Sciatic nerve (tissue), 2 donors: ENCODE measurements around the gene HECTD2. TPM values are rescaled to one million over a fixed set of nuclear protein-coding genes. Genes with fewer than 3 reads are reported as not detected.
A peak's percentile ranks its signal among the peaks of the same experiment; 100 is the strongest.
"Not testable (repeated sequence)": the region's sequence is repeated elsewhere in the genome, so short reads cannot be mapped to it uniquely, and the experiment has no call there.

Experiments used
- ATAC-seq: fragments of 200-7000 bp; cut with Tn5 transposase; one replicate; pipeline ENCODE4 v1.9.1; 2020; ENCODE audit warnings: mild to moderate bottlenecking, moderate library complexity
- DNase-seq: peaks from one replicate; pipeline ENCODE4 v3.0.0-alpha.2; 2020; ENCODE audit warnings: low spot score
- intact Hi-C: fragments of 100-400 bp; cut with DNase I; formaldehyde crosslinking; loops from one replicate; pipeline ENCODE4 v1.14.2; 2022
- total RNA-seq: library from RNA; stranded (reverse); fragmentation: NEBNext Ultra II Directional; extraction: Animal tissue kit (Norgen Biotek cat#: 25700); gene quantifications from one replicate; pipeline ENCODE4 v1.2.1, GENCODE V29; 2021
- donor health status: DM: no; HTN: no; CAD: no.
- donor health status: DM: no; HTN: no; CAD: no.

Gene HECTD2, protein sequence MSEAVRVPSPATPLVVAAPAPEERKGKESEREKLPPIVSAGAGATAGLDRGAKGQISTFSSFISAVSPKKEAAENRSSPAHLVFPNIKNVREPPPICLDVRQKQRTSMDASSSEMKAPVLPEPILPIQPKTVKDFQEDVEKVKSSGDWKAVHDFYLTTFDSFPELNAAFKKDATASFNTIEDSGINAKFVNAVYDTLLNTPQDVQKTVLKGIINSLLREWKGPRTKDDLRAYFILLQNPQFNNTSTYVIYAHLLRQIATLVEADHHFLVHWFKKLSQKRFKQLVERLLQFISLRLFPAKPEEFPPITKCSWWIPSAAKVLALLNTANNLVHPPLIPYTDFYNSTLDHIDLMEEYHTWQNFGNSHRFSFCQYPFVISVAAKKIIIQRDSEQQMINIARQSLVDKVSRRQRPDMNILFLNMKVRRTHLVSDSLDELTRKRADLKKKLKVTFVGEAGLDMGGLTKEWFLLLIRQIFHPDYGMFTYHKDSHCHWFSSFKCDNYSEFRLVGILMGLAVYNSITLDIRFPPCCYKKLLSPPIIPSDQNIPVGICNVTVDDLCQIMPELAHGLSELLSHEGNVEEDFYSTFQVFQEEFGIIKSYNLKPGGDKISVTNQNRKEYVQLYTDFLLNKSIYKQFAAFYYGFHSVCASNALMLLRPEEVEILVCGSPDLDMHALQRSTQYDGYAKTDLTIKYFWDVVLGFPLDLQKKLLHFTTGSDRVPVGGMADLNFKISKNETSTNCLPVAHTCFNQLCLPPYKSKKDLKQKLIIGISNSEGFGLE
- 27.1 TPM for total RNA-seq

GRCh38 chr10:91409869-91410637 lies at the start of gene HECTD2:
TSS of gene HECTD2 (plus strand) at chr10:91410344. CDS start at chr10:91410439, 95 bp downstream.
- DNase-seq = peak; percentile 88
- ATAC-seq = peak; percentile 81
- intact Hi-C loops = no loop called here

DNA sequence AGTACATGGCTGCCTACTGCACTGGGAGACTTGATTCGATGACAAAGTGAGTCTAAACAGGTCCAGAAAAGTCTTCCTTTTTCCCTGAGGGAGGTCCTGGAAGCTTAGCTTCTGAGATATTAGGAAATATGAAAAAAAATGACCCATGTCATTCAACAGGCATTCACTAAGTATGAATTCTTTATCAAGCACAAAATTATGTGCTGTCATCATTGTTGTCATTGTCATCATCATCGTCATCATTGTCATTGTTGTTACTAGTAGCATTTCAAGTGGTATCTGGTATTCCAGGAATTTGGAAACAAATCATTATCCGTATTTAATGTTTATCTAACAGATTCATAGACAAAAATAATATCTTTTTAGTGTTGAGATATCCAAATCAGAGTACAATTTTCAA lies 49.7 kb upstream of the HECTD2 start:
- DNase-seq (no peak), ATAC-seq (no peak)
- intact Hi-C loops = no loop called here

DNA sequence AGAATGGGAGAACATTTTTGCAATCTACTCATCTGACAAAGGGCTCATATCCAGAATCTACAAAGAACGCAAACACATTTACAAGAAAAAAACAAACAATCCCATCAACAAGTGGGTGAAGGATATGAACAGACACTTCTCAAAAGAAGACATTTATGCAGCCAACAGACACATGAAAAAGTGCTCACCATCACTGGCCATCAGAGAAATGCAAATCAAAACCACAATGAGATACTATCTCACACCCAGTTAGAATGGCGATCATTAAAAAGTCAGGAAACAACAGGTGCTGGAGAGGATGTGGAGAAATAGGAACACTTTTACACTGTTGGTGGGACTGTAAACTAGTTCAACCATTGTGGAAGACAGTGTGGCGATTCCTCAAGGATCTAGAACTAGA lies 44.6 kb upstream of the HECTD2 start:
- intact Hi-C loops, ATAC-seq, DNase-seq: not testable (repeated sequence)

GRCh38 chr10:91366704-91367103 lies 43.4 kb upstream of the HECTD2 start:
- intact Hi-C loops = no loop called here
- DNase-seq (no peak), ATAC-seq (no peak)

DNA sequence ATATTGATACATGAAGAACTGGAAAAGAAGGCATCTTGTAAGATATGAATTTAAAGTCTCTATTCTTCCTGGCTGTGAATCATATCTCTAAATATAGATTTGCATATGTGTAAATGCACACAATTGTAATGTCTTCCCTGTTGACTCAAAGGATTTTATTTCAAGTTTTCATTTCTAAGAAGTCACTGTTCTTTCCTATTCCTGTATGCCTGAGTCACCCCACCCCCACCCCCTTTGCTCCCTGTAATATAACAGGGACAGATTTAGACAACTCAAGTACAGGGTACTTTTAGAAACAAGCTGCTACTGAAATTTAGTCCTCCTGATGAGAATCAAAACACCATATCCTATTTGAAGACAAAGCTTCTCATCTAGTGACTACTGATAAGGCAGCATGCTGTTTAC lies 43.0 kb upstream of the HECTD2 start:
- intact Hi-C loops = no loop called here
- DNase-seq = no peak
- no peak for ATAC-seq

DNA sequence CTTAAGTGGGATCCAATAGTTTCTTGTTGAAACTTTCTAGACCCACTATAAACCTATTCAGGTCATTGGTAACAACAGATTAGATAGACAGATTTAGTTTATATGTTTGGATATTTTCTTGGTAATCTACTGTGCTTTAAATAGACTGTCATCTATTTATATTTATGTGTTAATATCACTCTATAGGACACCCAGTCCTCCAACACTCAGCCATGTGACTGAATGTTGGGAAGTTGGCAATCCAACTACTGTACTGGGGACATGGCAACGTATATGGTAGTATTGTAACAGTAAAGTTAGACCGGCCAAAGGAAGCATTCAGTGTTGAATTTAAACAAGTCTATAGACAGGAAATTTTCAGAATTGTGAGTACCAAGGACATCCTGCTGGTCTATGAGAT lies 42.6 kb upstream of the HECTD2 start:
- DNase-seq (no peak), ATAC-seq (no peak)
- intact Hi-C loops = no loop called here

GRCh38 chr10:91369978-91370589 lies 40.1 kb upstream of the HECTD2 start:
- intact Hi-C loops = not testable (repeated sequence)

DNA sequence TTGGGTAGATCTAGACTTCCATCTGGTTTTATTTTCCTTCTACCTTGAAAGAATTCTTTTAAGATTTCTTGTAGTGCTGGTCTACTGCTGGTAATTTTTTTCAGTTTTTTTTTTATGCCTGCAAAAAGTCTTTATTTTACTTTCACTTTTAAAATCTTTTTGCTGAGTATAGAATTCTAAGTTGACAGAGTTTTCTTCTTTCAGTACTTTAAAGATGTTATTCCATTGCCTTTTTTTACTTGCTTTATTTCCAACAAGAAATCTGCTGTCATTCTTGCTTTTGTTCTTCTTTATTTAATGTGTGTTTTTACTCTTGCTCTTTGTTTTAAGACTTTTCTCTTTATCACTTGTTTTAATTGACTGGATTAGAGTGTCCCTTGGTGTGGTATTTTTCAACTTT lies 36.1 kb upstream of the HECTD2 start:
- ATAC-seq (no peak), DNase-seq (no peak)
- intact Hi-C loops = no loop called here

More at GRCh38 chr10:91369978-91370589, 40.1 kb upstream of the HECTD2 start:
- DNase-seq, ATAC-seq: not testable (repeated sequence)

GRCh38 chr10:91378061-91378460 lies 32.1 kb upstream of the HECTD2 start:
- intact Hi-C loops = no loop called here
- ATAC-seq (no peak), DNase-seq (no peak)

GRCh38 chr10:91380873-91381256 lies 29.3 kb upstream of the HECTD2 start:
- no peak for DNase-seq
- ATAC-seq = no peak
- intact Hi-C loops = no loop called here

DNA sequence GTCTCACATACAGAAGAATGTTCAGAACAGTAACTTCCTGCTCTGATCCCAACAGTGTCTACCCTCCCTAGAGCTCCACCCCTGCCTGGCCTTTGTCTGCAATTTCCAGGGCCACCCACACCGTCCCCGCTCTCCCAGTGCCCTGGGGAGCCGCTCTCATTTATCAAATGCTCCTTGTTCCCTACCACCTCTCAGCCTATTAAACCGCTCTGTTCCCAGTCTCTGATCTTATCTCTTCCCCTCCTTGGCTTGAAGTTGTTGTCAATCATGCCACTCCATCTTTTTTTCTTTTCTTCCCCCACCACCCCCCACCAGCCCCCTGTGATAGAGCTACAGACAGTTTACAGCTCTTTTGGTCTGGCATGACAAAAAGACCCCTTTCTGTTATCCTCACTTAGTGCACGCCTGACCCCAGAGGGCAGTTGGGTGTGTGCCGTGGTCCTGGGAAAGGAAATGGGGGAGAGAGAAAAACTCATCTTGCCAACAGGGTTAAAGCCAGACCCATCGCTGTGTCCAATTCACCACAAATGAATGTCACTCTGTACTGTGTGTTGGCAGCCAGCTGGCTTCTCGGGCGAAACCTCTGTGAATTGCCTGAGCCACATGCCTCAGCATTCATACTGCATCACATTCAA lies 28.8 kb upstream of the HECTD2 start:
- peak; percentile 36 for ATAC-seq
- DNase-seq = no peak
- intact Hi-C loops = no loop called here

GRCh38 chr10:91385306-91386085 lies 24.6 kb upstream of the HECTD2 start:
- DNase-seq (no peak), ATAC-seq (no peak)
- intact Hi-C loops = no loop called here

- DNase-seq (no peak), ATAC-seq (peak; percentile 82)
- intact Hi-C loops = no loop called here
Observed at GRCh38 chr10:91389636-91390512, 20.3 kb upstream of the HECTD2 start.

GRCh38 chr10:91390513-91390825 lies 19.7 kb upstream of the HECTD2 start:
- DNase-seq, ATAC-seq, intact Hi-C loops: not testable (repeated sequence)

DNA sequence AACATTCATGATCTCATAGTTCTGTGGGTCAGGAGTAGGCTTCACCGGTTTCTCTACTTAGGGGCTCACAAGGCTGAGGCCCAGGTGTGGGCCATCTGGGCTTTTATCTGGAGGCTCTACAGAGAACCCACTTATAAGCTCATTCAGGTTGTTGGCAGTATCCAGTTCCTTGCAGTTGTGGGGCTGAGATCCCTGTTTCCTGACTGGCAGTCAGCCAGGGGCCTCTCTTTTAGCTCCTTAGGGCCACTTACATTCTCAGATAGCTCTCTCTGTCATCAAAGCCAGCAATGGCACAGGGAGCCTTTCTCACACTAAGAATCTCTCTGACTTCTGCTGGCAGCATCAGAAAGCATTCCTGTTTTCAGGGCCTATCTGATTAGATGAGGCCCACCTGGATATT lies 18.2 kb upstream of the HECTD2 start:
- intact Hi-C loops = no loop called here
- ATAC-seq = no peak
- no peak for DNase-seq

GRCh38 chr10:91406322-91406721 lies 3.8 kb upstream of the HECTD2 start:
- DNase-seq (no peak), ATAC-seq (no peak)
- intact Hi-C loops = no loop called here
